A549 treated with AZD2906 at 1 μM for 4 hours (cell line): Measurements from ENCODE around the gene ZNF700. TPM values are rescaled to one million over a fixed set of nuclear protein-coding genes. Genes with fewer than 3 reads are reported as not detected.

Experiments
- total RNA-seq: library from RNA; stranded (reverse); fragments of 200-300 nt; extraction: Qiagen RNA extraction; gene quantifications from 5 replicates; pipeline ENCODE4 v1.2.3, GENCODE V29; 2022

The ZNF700 gene
- total RNA-seq, result 0.21 to 0.31 TPM (median 0.24 TPM) in 5 replicates

GRCh38 chr19:11924886-11925650 is at the start of gene ZNF700:
Gene ZNF700 (plus strand): TSS chr19:11925107. CDS start chr19:11925211, 104 bp downstream.

GRCh38 chr19:11887611-11888531 is 37.0 kb upstream of the ZNF700 start, which contains the start of gene ZNF69:
Gene ZNF69 (plus strand): TSS chr19:11887782. CDS start chr19:11887924, 142 bp downstream.

GRCh38 chr19:11964858-11965645 is 40.1 kb downstream of the ZNF700 start, which contains the start of gene ZNF763:
Gene ZNF763 (plus strand): TSS chr19:11965040. CDS start chr19:11965209, 169 bp downstream.

Other genes with a start within 250 kb of the ZNF700 start
- 1.7 to 3.5 TPM (median 2.4 TPM) in 5 replicates for gene ZNF823, start 186.2 kb upstream of the ZNF700 start, total RNA-seq
- gene ZNF441, start 158.1 kb upstream of the ZNF700 start, total RNA-seq, result not detected in 5 replicates
- gene ZNF491, start 126.6 kb upstream of the ZNF700 start, total RNA-seq, result not detected in 5 replicates
- gene ZNF440, start 110.8 kb upstream of the ZNF700 start, total RNA-seq, result 0.05 to 0.09 TPM (median 0.07 TPM) in 5 replicates
- gene ZNF439, start 76.4 kb upstream of the ZNF700 start, total RNA-seq, result not detected in 5 replicates
- not detected in 5 replicates for gene ZNF69, start 37.3 kb upstream of the ZNF700 start, total RNA-seq
- gene ZNF763, start 39.9 kb downstream of the ZNF700 start, total RNA-seq, result not detected in 5 replicates
- gene ZNF433, start 110.6 kb downstream of the ZNF700 start, total RNA-seq, result not detected in 5 replicates
- not detected in 5 replicates for gene ZNF878, start 127.9 kb downstream of the ZNF700 start, total RNA-seq
- not detected in 5 replicates for gene ZNF844, start 139.6 kb downstream of the ZNF700 start, total RNA-seq
- 0.13 to 0.29 TPM (median 0.22 TPM) in 4 of 5 replicates, not detected in the other for gene ZNF20, start 215.2 kb downstream of the ZNF700 start, total RNA-seq
- not detected in 5 replicates for gene ZNF625, start 231.6 kb downstream of the ZNF700 start, total RNA-seq
- gene ZNF136, start 238.0 kb downstream of the ZNF700 start, total RNA-seq, result 1.1 to 3.4 TPM (median 1.4 TPM) in 5 replicates